Measurements from ENCODE around the gene FANK1.
"Not testable (repeated sequence)": the region's sequence is repeated elsewhere in the genome, so short reads cannot be mapped to it uniquely, and the experiment has no call there.

The FANK1 gene

GRCh38 chr10:125892402-125892801 is 4.0 kb upstream of the FANK1 start:
- not testable (repeated sequence) for DNase-seq

- not testable (repeated sequence) for DNase-seq
Measured at GRCh38 chr10:125894176-125894575, 2.2 kb upstream of the FANK1 start.

GRCh38 chr10:125895130-125896087 is 955 bp upstream of the FANK1 start:
- not testable (repeated sequence) for DNase-seq

GRCh38 chr10:125897317-125897716 is 953 bp downstream of the FANK1 start:
- not testable (repeated sequence) for DNase-seq

- DNase-seq: not testable (repeated sequence)
Measured at GRCh38 chr10:125900963-125901362, 4.6 kb downstream of the FANK1 start.

- DNase-seq: not testable (repeated sequence)
Measured at GRCh38 chr10:125903135-125903640, 6.8 kb downstream of the FANK1 start.

- not testable (repeated sequence) for DNase-seq
Measured at GRCh38 chr10:125905069-125905994, 9.0 kb downstream of the FANK1 start.

GRCh38 chr10:125907598-125907997 is 11.2 kb downstream of the FANK1 start:
- not testable (repeated sequence) for DNase-seq

- DNase-seq: not testable (repeated sequence)
Measured at GRCh38 chr10:125908813-125909212, 12.4 kb downstream of the FANK1 start.

GRCh38 chr10:125909491-125909890 is 13.1 kb downstream of the FANK1 start:
- DNase-seq: not testable (repeated sequence)

- DNase-seq: no peak
Measured at GRCh38 chr10:125911145-125911544, 14.8 kb downstream of the FANK1 start.

- DNase-seq: no peak
Measured at GRCh38 chr10:125911990-125912389, 15.6 kb downstream of the FANK1 start.

GRCh38 chr10:125913277-125913676 is 16.9 kb downstream of the FANK1 start:
- DNase-seq: not testable (repeated sequence)

GRCh38 chr10:125916977-125917376 is 20.6 kb downstream of the FANK1 start:
- DNase-seq: no peak

- not testable (repeated sequence) for DNase-seq
Measured at GRCh38 chr10:125917704-125918361, 21.5 kb downstream of the FANK1 start.

GRCh38 chr10:125921643-125922306 is 25.4 kb downstream of the FANK1 start:
- DNase-seq: not testable (repeated sequence)

- DNase-seq: no peak
Measured at GRCh38 chr10:125925262-125925834, 29.0 kb downstream of the FANK1 start.

- DNase-seq: no peak
Measured at GRCh38 chr10:125926247-125926646, 29.9 kb downstream of the FANK1 start.

- not testable (repeated sequence) for DNase-seq
Measured at GRCh38 chr10:125927265-125927664, 30.9 kb downstream of the FANK1 start.

GRCh38 chr10:125928928-125929585 is 32.7 kb downstream of the FANK1 start:
- no peak for DNase-seq

GRCh38 chr10:125929618-125930017 is 33.3 kb downstream of the FANK1 start:
- no peak for DNase-seq

Data from COR-L47 (cell line).